Right forelimb (tissue), 1 donor: ENCODE measurements around the gene LZTS3.
"Not testable (repeated sequence)": the region's sequence is repeated elsewhere in the genome, so short reads cannot be mapped to it uniquely, and the experiment has no call there.

Experiments
- DNase-seq: peaks from one replicate; pipeline ENCODE4 v3.0.0-alpha.2; 2018

The LZTS3 gene

DNA sequence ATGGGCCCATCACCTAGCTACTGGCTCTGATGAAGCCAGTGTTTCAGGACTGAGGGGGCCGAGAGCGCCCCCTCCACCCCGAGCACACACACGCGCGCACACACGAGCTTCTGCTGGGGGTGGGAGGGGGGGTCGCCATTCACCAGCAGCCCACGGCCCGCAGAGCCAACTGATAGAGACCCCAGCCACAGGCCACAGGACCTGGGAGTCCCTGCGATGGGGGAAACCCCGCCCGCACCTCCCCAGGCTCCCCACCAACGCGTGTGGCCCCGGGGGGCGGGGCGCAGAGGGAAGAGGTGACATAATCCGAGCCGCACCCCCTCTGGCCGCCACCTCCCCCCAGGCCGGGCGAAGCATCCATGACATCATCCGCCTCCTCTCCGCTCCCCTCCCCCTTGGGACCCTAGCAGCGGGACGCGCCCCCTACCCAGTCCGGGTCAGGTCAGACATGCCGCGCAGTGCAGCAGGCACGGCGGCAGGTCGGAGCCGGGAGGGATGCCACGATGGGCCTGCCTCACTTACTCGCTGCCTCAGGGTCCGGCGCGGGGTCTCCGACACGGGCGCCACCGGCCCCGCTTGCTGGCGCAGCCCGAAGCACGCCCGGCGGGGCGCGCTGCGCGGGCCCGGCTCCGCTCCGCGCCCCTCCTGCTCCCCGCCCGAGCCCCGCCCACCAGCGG is at the start of gene LZTS3:
Gene LZTS3 (minus strand): TSS at position 617 of the 677 bp plus-strand sequence. CDS start 6,386 bp downstream, outside the sequence.
- peak; percentile 83 for DNase-seq

GRCh38 chr20:3221398-3222226 is 48.3 kb upstream of the LZTS3 start:
- no peak for DNase-seq

GRCh38 chr20:3218307-3218988 is 45.1 kb upstream of the LZTS3 start:
- no peak for DNase-seq

DNA sequence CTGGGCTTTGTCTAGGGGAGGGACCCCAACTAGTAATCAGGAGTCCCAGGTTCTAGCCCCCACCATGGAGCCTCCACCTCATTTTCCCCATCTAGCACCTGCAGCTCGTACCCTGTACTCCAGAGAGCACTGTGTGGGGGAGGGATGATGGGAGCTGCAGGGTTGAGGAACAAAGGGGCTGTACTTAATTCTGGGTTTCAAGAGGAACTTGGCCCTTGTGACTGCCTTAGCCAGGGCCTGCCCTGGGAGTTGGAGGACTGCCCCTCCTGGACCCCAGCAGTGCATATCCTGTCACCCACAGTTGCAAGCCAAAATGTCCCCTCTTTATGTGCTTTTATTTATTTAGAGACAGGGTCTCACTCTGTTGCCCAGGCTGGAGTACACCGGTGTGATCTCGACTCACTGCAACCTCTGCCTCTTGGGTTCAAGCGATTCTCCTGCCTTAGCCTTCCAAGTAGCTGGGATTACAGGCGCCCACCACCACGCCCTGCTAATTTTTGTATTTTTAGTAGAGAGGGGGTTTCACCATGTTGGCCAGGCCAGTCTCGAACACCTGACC is 42.1 kb upstream of the LZTS3 start:
- not testable (repeated sequence) for DNase-seq

- no peak for DNase-seq
These were observed 39.9 kb upstream of the LZTS3 start for GRCh38 chr20:3213226-3213625.

GRCh38 chr20:3210346-3210745 is 37.0 kb upstream of the LZTS3 start:
- no peak for DNase-seq

DNA sequence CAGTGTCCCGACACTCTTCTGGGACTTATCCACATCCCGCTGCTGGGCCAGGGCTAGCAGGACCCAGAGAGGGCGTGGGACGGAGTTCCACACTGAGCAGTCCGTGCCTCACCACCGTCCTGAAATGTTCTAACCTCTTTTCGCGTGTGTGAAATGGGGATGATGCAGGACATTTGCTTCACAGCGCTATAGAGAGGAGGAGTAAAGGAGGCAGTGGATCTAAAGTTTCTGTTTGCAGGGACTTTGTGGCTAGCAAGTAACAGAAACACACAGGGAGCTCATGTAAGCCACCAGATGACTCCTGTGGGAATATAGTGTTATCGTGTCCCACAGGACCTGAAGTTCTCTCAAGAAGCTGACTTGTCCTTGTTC is 36.6 kb upstream of the LZTS3 start:
- DNase-seq: no peak

GRCh38 chr20:3209257-3209945 is 36.1 kb upstream of the LZTS3 start, which contains the start of gene ITPA:
Gene ITPA, plus strand, starts transcription at chr20:3209498. Its CDS starts 54 bp downstream, at chr20:3209552.
- DNase-seq: peak; percentile 81

GRCh38 chr20:3208786-3209256 is 35.5 kb upstream of the LZTS3 start:
- DNase-seq: no peak

- DNase-seq: peak; percentile 90
These were observed 30.9 kb upstream of the LZTS3 start, which contains the start of gene DDRGK1 for GRCh38 chr20:3204124-3204794. Gene DDRGK1, minus strand, starts transcription at chr20:3204682. Its CDS starts 55 bp downstream, at chr20:3204627.

DNA sequence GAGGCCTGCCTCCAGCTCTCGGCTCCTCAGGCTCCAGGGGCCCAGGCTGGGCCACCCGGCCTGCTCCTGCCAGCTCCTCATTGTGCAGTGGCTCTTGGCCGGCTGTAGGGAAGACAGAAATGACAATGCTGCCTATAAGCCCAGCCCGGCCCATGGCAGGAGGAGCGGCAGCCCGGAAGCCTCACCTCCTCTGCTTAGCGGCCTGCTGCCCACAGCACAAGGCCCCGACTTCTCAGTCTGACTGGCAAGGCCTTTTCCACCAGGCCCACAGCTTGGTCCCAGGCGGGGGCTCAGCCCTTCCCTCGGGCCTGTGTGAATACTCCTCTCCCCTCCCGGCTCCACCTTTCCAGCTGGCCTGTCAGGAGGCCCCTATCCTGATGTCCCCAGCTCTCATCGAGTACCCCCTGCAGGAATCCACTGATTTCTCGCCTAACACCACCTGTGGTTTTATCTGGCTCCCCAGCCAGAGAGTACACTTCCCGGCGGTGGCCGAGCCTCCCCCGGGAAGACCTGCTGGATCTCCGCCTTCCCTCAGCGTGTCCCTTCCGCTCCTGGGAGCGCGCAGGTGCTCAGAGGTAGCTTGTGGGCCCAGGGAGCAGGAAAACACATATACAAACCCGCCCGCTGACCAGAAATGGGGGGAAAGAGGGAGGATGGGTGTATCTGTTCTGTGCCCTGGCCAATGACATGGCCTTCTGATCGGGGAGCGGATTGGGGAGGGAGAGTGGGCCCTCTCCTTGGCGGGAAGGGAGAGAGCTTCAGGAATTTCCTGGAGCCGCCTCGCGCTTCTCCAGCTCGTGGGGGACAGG is 30.2 kb upstream of the LZTS3 start:
- no peak for DNase-seq

GRCh38 chr20:3202965-3203314 is 29.6 kb upstream of the LZTS3 start:
- DNase-seq: no peak

DNA sequence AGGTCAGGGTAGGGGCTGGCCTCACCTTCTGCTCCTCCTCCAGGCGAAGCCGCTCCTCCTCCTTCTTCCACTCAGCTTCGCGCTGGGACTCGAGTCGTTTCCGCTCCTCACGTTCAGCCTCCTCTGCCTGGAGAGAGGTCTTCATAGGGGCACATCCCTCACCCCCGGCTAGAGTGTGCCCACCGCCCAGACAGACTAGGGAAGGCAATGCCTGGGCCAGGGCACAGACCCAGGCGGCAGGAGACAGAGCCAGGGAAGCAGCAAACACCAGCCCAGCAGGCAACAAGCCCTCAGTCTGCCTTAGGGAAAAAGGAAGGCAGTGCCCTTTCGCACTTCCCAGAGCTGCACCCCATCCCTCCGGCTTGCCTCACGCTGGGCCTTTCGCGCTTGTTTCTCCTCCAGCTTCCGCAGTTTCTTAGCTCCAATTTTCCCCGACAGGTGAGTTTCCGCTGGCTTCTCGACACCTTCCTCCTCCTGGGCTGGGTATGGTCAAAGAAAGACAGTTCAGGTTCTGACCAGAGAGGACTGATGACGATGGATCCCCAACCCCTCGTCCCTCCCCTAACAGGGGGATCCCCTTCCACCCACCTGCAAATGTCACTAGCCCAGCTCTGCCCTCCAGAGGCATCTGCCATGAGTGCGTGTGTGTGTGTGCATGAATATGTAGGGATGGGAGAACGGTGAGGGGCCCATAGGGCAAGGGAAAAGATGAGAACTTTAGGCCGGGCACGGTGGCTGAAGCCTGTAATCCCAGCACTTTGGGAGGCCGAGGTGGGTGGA is 26.8 kb upstream of the LZTS3 start:
- DNase-seq: no peak

GRCh38 chr20:3199206-3199605 is 25.9 kb upstream of the LZTS3 start:
- no peak for DNase-seq

- DNase-seq: no peak
These were observed 22.4 kb upstream of the LZTS3 start for GRCh38 chr20:3195590-3196237.

- no peak for DNase-seq
These were observed 21.4 kb upstream of the LZTS3 start for GRCh38 chr20:3194617-3195280.

DNA sequence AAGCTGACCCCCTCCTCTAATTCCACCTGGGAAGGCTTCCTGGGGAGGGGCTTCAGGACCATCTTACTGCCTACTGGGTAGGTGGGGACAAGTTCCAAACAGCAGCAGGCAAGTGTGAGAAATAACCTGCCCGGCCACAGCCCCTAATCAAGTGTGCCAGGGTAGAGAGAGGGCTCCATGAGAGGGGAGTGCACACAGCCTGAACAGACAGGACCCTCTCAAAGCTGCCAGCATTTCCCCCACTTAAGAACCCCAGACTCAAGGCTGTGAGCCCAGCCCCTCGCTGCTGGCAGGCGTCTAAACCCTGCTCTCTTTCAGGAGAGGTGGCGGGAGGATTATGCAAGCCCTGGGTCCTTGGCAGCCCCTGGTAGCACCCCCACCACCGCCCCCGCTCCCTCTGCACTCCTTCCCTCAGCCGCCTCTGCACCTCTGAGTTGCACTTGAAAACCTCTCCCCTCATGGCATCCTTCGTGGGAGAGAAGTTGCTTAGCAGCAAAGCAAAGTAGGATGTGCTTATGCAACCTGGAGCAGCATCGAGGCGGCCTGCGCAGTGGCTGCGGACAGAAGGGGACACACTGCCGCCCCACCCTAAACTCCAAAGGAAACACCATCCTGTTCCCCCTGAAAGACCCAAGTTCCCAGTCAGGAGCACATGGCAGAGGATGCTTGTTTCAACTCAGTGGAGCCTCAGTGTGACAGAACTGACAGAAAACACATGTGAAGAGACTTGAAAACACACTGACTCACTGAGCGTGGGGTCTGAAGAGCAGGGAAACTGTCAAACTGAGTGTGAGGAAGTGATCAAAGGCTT is 20.7 kb upstream of the LZTS3 start:
- DNase-seq: no peak
